Dendritic cell treated with granulocyte-macrophage colony-stimulating factor and Interleukin-4, amounts not matched to agents 40 ng/mL and 50 ng/mL, for 4 days (primary cell): ENCODE data around the gene LAPTM4A.

Source experiments
- H3K27ac Mint-ChIP-seq: one replicate; pipeline ENCODE4 v1.8.0; 2022; ENCODE audit warnings: mild to moderate bottlenecking, mixed read lengths
- H3K27me3 Mint-ChIP-seq: one replicate; pipeline ENCODE4 v1.8.0; 2022; ENCODE audit warnings: mild to moderate bottlenecking, mixed read lengths
- H3K36me3 Mint-ChIP-seq: one replicate; pipeline ENCODE4 v1.8.0; 2022; ENCODE audit warnings: low read depth, mixed read lengths
- H3K4me1 Mint-ChIP-seq: one replicate; pipeline ENCODE4 v1.8.0; 2022; ENCODE audit warnings: low read depth, mixed read lengths
- H3K4me3 Mint-ChIP-seq: one replicate; pipeline ENCODE4 v1.8.0; 2022; ENCODE audit warnings: mild to moderate bottlenecking, moderate library complexity, mixed read lengths
- H3K9me3 Mint-ChIP-seq: one replicate; pipeline ENCODE4 v1.8.0; 2022; ENCODE audit warnings: mixed read lengths
- intact Hi-C: fragments of 100-400 bp; cut with micrococcal nuclease; formaldehyde crosslinking; loops from one replicate; pipeline ENCODE4 v1.15.0; 2022

The LAPTM4A gene

DNA sequence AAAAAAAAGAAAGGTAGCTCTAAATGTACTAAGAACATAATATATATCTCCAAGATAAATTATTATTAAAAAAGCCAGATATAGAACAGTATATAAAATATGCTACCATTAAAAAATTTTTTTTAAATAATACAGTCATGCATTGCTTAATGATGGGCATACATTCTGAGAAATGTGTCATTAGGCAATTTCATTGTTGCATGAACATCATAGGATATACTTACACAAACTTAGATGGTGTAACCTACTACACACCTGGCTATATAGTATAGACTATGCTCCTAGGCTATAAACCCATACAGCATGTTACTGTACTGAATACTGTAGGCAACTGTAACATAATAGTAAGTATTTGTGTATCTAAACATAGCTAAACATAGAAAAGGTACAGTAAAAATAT lies 18.3 kb upstream of the LAPTM4A start:
- no peaks in the 10 kb centered on the region for H3K36me3 Mint-ChIP-seq
- H3K4me3 Mint-ChIP-seq = no peak overlapping the region
- H3K27ac Mint-ChIP-seq = no peak overlapping the region
- peaks cover 14% of the 10 kb centered on the region for H3K4me1 Mint-ChIP-seq
- intact Hi-C loops = no loop called here
- H3K9me3 Mint-ChIP-seq = peaks cover 12% of the 10 kb centered on the region
- H3K27me3 Mint-ChIP-seq = peaks cover 5% of the 10 kb centered on the region

DNA sequence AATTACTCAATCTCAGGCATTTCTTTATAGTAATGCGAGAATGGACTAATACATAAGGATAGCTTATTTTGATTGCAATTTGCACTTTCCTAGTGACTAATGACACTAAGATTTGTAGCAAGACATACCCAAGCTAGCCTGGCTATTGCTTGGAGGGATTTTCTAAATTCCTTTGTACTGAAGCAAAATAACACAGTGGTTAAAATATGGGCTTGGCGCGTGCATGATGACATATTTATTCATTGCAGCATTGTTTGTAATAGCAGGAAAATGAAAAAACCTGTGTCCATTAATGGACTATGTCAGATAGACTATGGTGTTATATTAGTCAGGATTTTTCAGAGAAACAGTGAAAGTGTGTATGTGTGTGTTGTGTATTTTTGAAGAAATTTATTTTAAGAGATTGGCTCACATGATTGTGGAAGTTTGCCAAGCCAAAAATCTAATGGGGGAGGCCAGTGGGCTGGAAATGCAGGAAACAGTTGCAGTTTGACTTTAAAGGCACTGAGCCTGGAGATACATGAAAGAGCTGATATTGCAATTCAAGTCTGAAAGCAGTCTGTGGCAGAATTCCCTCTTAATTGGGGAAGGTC lies 16.7 kb upstream of the LAPTM4A start:
- H3K4me3 Mint-ChIP-seq = no peak overlapping the region
- no peak overlapping the region for H3K27ac Mint-ChIP-seq
- H3K36me3 Mint-ChIP-seq = no peaks in the 10 kb centered on the region
- intact Hi-C loops = no loop called here
- H3K9me3 Mint-ChIP-seq = peaks cover 18% of the 10 kb centered on the region
- H3K4me1 Mint-ChIP-seq = peaks cover 17% of the 10 kb centered on the region
- no peaks in the 10 kb centered on the region for H3K27me3 Mint-ChIP-seq

- Mint-ChIP-seq H3K27ac (no peak overlapping the region), H3K4me3 (no peak overlapping the region), H3K27me3 (no peaks in the 10 kb centered on the region), H3K9me3 (peaks cover 20% of the 10 kb centered on the region), H3K36me3 (no peaks in the 10 kb centered on the region), H3K4me1 (peaks cover 16% of the 10 kb centered on the region)
- intact Hi-C loops = no loop called here
These were observed 14.6 kb upstream of the LAPTM4A start for GRCh38 chr2:20065885-20066602.

- peaks cover 2% of the 10 kb centered on the region for H3K27me3 Mint-ChIP-seq
- H3K4me1 Mint-ChIP-seq = peaks cover 16% of the 10 kb centered on the region
- no peaks in the 10 kb centered on the region for H3K36me3 Mint-ChIP-seq
These were observed 13.4 kb upstream of the LAPTM4A start for GRCh38 chr2:20064841-20065240.

DNA sequence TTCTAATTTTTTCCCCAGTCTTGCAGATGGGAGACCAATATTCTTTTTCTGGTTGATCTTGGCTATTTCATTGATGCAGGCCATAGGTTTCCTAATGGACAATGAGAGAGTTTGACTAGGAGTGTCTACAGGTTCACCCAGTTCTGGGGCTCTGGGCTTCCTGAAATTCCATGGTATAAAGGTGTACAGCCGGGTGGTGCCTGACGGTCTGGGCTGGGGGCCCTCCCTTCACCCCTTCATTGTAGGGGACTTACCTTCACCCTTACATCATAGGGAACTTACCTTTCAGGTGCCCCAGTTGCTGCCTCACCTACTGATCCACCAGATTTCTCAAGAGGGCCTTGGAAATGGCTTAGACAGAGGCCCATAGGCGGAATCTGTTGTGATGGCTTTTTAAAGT lies 13.0 kb upstream of the LAPTM4A start:
- Mint-ChIP-seq H3K4me1 (peaks cover 16% of the 10 kb centered on the region), H3K27ac (no peak overlapping the region), H3K27me3 (peaks cover 4% of the 10 kb centered on the region), H3K36me3 (no peaks in the 10 kb centered on the region), H3K4me3 (no peak overlapping the region), H3K9me3 (peaks cover 20% of the 10 kb centered on the region)
- intact Hi-C loops = no loop called here

More at GRCh38 chr2:20064841-20065240, 13.4 kb upstream of the LAPTM4A start:
- no peak overlapping the region for H3K27ac Mint-ChIP-seq
- H3K4me3 Mint-ChIP-seq = no peak overlapping the region
- intact Hi-C loops = no loop called here
- peaks cover 20% of the 10 kb centered on the region for H3K9me3 Mint-ChIP-seq

DNA sequence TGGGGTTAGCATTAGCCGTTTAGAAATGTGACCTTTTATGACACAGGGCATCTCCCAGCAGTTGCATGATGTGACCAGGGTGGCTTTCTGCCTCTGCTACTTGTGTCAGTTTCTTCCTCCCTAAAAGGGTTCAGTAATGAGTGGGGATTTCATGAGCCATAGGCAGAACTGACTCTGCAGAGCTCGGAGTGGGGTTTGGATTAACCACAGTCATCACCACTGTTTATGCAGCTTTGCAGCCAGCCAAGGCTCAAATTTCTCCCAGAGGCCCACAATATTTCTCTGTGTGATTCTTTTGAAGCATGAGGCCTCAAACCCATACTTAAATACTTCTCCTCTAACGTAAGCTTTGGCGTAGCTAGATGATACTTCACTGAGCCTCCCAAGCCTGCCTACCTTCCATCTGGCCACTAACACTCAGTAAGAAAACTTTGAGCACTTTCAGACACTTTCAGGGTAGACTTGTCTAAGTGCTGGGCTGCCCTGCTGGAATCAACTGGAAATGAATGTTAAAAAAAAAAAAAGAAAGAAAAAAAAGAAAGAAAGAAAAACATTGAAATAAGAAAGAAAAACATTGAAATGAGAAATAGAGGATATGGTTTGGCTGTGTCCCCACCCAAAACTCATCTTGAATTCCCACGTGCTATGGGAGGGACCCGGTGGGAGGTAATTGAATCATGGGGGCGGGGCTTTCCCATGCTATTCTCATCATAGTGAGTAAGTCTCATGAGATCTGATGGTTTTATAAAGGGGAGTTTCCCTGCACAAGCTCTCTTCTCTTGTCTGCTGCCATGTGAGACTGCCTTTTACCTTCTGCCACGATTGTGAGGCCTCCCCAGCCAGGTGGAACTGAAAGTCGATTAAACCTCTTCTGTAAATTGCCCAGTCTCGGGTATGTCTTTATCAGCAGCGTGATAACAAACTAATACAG lies 11.5 kb upstream of the LAPTM4A start:
- no peaks in the 10 kb centered on the region for H3K36me3 Mint-ChIP-seq
- peaks cover 14% of the 10 kb centered on the region for H3K9me3 Mint-ChIP-seq
- peaks cover 16% of the 10 kb centered on the region for H3K4me1 Mint-ChIP-seq
- H3K27me3 Mint-ChIP-seq = peaks cover 8% of the 10 kb centered on the region
- H3K4me3 Mint-ChIP-seq = no peak overlapping the region
- intact Hi-C loops = no loop called here
- no peak overlapping the region for H3K27ac Mint-ChIP-seq

DNA sequence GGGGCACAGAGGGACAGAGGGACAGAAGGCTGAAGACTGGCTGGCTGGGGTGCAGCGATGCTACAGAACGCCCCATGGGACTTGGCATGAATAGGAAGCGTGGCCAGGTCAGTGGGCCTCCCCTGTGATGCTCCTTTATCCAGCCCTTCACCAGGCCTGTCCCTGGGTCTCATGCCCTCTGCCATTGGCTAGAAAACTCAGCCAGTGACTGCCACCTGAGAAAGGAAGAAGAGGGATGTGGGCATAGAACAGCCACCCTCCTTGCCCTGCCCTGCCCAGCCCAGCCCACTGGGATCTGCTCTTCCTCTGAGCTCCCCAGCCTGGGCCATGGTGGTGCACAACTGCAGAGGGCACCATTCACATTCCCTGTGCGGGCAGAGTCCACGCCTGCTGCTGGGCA lies 10.5 kb upstream of the LAPTM4A start:
- Mint-ChIP-seq H3K4me1 (peaks cover 16% of the 10 kb centered on the region), H3K27ac (no peak overlapping the region), H3K36me3 (no peaks in the 10 kb centered on the region), H3K27me3 (peaks cover 17% of the 10 kb centered on the region), H3K4me3 (no peak overlapping the region), H3K9me3 (peaks cover 8% of the 10 kb centered on the region)
- intact Hi-C loops = no loop called here

- peaks cover 8% of the 10 kb centered on the region for H3K9me3 Mint-ChIP-seq
- peaks cover 22% of the 10 kb centered on the region for H3K27me3 Mint-ChIP-seq
- intact Hi-C loops = no loop called here
- H3K36me3 Mint-ChIP-seq = no peaks in the 10 kb centered on the region
- no peak overlapping the region for H3K27ac Mint-ChIP-seq
- peaks cover 14% of the 10 kb centered on the region for H3K4me1 Mint-ChIP-seq
- no peak overlapping the region for H3K4me3 Mint-ChIP-seq
These were observed 10.0 kb upstream of the LAPTM4A start for GRCh38 chr2:20061476-20061875.

GRCh38 chr2:20060106-20060505 lies 8.7 kb upstream of the LAPTM4A start:
- Mint-ChIP-seq H3K27ac (no peak overlapping the region), H3K27me3 (peaks cover 33% of the 10 kb centered on the region), H3K36me3 (no peaks in the 10 kb centered on the region), H3K9me3 (peaks cover 8% of the 10 kb centered on the region), H3K4me1 (peaks cover 7% of the 10 kb centered on the region), H3K4me3 (no peak overlapping the region)
- intact Hi-C loops = no loop called here

DNA sequence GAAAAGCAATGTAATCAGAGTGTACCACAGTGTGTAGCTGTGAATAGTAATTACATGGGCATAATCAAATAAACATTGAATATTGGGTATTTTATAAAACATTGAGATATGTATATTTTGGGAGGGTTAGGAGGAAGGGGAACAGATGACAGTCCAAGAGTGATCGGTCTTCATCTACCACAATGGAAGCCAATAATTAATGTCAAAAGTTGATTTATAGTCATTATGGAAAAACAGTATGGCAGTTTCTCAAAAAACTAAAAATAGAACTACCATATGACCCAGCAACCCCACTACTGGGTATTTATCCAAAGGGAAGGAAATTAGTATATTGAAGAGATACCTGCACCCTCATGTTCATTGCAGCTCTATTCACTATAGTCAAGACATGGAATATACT lies 5.8 kb upstream of the LAPTM4A start:
- H3K4me3 Mint-ChIP-seq = no peak overlapping the region
- no peak overlapping the region for H3K27ac Mint-ChIP-seq
- no peaks in the 10 kb centered on the region for H3K9me3 Mint-ChIP-seq
- no peaks in the 10 kb centered on the region for H3K4me1 Mint-ChIP-seq
- H3K36me3 Mint-ChIP-seq = no peaks in the 10 kb centered on the region
- peaks cover 39% of the 10 kb centered on the region for H3K27me3 Mint-ChIP-seq
- intact Hi-C loops = loop anchor here (5.0 kb wide), 2 partner anchors 40 to 290 kb away; no protein-coding TSS in a partner anchor

GRCh38 chr2:20054931-20055330 lies 3.5 kb upstream of the LAPTM4A start:
- Mint-ChIP-seq H3K4me1 (peaks cover 1% of the 10 kb centered on the region), H3K27ac (no peak overlapping the region), H3K9me3 (no peaks in the 10 kb centered on the region), H3K36me3 (no peaks in the 10 kb centered on the region), H3K4me3 (no peak overlapping the region), H3K27me3 (peaks cover 37% of the 10 kb centered on the region)
- intact Hi-C loops = loop anchor here (5.0 kb wide), 2 partner anchors 42 to 292 kb away; no protein-coding TSS in a partner anchor

DNA sequence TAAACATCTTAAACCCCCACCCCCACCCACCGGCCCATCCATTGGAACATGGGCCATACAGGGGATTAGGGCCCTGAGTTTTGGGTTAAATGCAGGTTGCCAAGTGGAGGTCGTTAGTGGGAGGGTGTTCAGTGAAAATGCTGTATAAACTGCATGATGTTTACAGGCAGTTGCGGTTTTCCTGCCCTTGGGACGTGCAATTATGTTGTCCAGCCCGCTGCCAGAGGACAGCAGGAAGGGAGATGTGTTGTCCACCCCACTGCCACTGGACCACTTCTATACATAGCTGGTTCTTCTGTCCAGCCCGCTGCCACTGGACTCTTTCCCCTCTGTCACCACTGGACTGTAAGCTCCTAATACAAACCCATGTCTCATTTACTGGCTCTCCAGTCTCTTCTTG lies 2.7 kb upstream of the LAPTM4A start:
- H3K9me3 Mint-ChIP-seq = no peaks in the 10 kb centered on the region
- intact Hi-C loops = no loop called here
- H3K27me3 Mint-ChIP-seq = peaks cover 35% of the 10 kb centered on the region
- H3K4me1 Mint-ChIP-seq = peaks cover 9% of the 10 kb centered on the region
- no peak overlapping the region for H3K27ac Mint-ChIP-seq
- H3K4me3 Mint-ChIP-seq = no peak overlapping the region
- H3K36me3 Mint-ChIP-seq = no peaks in the 10 kb centered on the region

GRCh38 chr2:20052861-20053281 lies 1.4 kb upstream of the LAPTM4A start:
- no peak overlapping the region for H3K27ac Mint-ChIP-seq
- H3K4me3 Mint-ChIP-seq = no peak overlapping the region
- H3K9me3 Mint-ChIP-seq = no peaks in the 10 kb centered on the region
- peaks cover 19% of the 10 kb centered on the region for H3K4me1 Mint-ChIP-seq
- intact Hi-C loops = loop anchor here (2.0 kb wide), 1 partner anchor 150 kb away; no protein-coding TSS in a partner anchor
- H3K36me3 Mint-ChIP-seq = no peaks in the 10 kb centered on the region
- H3K27me3 Mint-ChIP-seq = peaks cover 31% of the 10 kb centered on the region
